Neural progenitor cell (in vitro differentiated cells): ENCODE measurements around the gene NETO2. TPM values are rescaled to one million over a fixed set of nuclear protein-coding genes. Genes with fewer than 3 reads are reported as not detected.
A peak's percentile ranks its signal among the peaks of the same experiment; 100 is the strongest.

Source experiments
- DNase-seq: peaks from one replicate; pipeline ENCODE4 v3.0.0-alpha.2; 2016; ENCODE audit warnings: low spot score
- H2AFZ ChIP-seq: fragments of 200-600 bp; sonication (generic); replicated peaks from 2 replicates; pipeline ENCODE4 v1.6.1; 2016; ENCODE audit warnings: antibody characterized with exemption
- H3F3A ChIP-seq: fragments of 200-600 bp; sonication (generic); 2 replicates; pipeline ENCODE4 v1.6.1; 2016; ENCODE audit warnings: antibody characterized with exemption, low read depth
- H3K27ac ChIP-seq: fragments of 200-600 bp; sonication (generic); 2 replicates; pipeline ENCODE4 v1.5.1; 2016; ENCODE audit warnings: mild to moderate bottlenecking
- H3K27me3 ChIP-seq: fragments of 200-600 bp; sonication (generic); 2 replicates; pipeline ENCODE4 v1.6.1; 2016; ENCODE audit warnings: mild to moderate bottlenecking, moderate library complexity
- H3K36me3 ChIP-seq: fragments of 200-600 bp; sonication (generic); 2 replicates; pipeline ENCODE4 v1.5.1; 2016
- H3K4me1 ChIP-seq: fragments of 200-600 bp; sonication (generic); 2 replicates; pipeline ENCODE4 v1.6.1; 2016; ENCODE audit warnings: mixed run types
- H3K4me2 ChIP-seq: fragments of 200-600 bp; sonication (generic); 2 replicates; pipeline ENCODE4 v1.6.1; 2016
- H3K4me3 ChIP-seq: fragments of 200-600 bp; sonication (generic); 2 replicates; pipeline ENCODE4 v1.5.1; 2016
- H3K79me2 ChIP-seq: fragments of 200-600 bp; sonication (generic); 2 replicates; pipeline ENCODE4 v1.6.1; 2016; ENCODE audit warnings: low read depth
- H3K9ac ChIP-seq: fragments of 200-600 bp; sonication (generic); 2 replicates; pipeline ENCODE4 v1.6.1; 2016
- H3K9me3 ChIP-seq: fragments of 200-600 bp; sonication (generic); 2 replicates; pipeline ENCODE4 v1.5.1; 2016; ENCODE audit warnings: low read depth
- H4K20me1 ChIP-seq: fragments of 200-600 bp; sonication (generic); 2 replicates; pipeline ENCODE4 v1.6.1; 2016; ENCODE audit warnings: low read depth
- H3K27ac Mint-ChIP-seq: 3 replicates; pipeline ENCODE4 v1.8.0; 2021; ENCODE audit warnings: mixed read lengths
- H3K27me3 Mint-ChIP-seq: 2 replicates; pipeline ENCODE4 v1.8.0; 2022; ENCODE audit warnings: low read depth, mild to moderate bottlenecking, inconsistent platforms, moderate library complexity, mixed read lengths; ENCODE audit not compliant: insufficient read depth
- H3K36me3 Mint-ChIP-seq: 3 replicates; pipeline ENCODE4 v1.8.0; 2021; ENCODE audit warnings: mixed read lengths
- H3K4me1 Mint-ChIP-seq: 3 replicates; pipeline ENCODE4 v1.8.0; 2021; ENCODE audit warnings: mixed read lengths
- H3K4me3 Mint-ChIP-seq: 3 replicates; pipeline ENCODE4 v1.8.0; 2021; ENCODE audit warnings: mild to moderate bottlenecking, moderate library complexity, mixed read lengths
- H3K9me3 Mint-ChIP-seq: 3 replicates; pipeline ENCODE4 v1.8.0; 2020; ENCODE audit warnings: mixed read lengths
- CTCF ChIP-seq: fragments of 200-600 bp; sonication (generic); IDR thresholded peaks from 2 replicates; pipeline ENCODE4 v1.5.1; 2017; ENCODE audit warnings: antibody characterized with exemption, mild to moderate bottlenecking
- EZH2 ChIP-seq: fragments of 200-600 bp; sonication (generic); IDR thresholded peaks from 2 replicates; pipeline ENCODE4 v1.6.1; 2017; ENCODE audit warnings: antibody characterized with exemption, mild to moderate bottlenecking, moderate library complexity
- EZH2phosphoT487 ChIP-seq: fragments of 200-600 bp; sonication (generic); IDR thresholded peaks from 2 replicates; pipeline ENCODE4 v1.6.1; 2017; ENCODE audit warnings: antibody characterized with exemption
- total RNA-seq: library from RNA; depleted of rRNA; stranded (reverse); fragments of >200 nt; gene quantifications from 2 replicates; pipeline ENCODE4 v1.2.3, GENCODE V29; 2015; ENCODE audit warnings: low replicate concordance

The NETO2 gene
- total RNA-seq, 1 donor from 2014 or later: 32.0 TPM

GRCh38 chr16:47144559-47144877 is 773 bp upstream of the NETO2 start:
- peaks cover 14% of the 10 kb centered on the region for H3K4me1 Mint-ChIP-seq
- peak overlapping the region; percentile 46 for H3K4me3 ChIP-seq
- no peaks in the 10 kb centered on the region for H3K27me3 Mint-ChIP-seq
- no peak overlapping the region for H3K27ac ChIP-seq
- peaks cover 38% of the 10 kb centered on the region for H3K27me3 ChIP-seq
- peaks cover 31% of the 10 kb centered on the region for H3K79me2 ChIP-seq
- H4K20me1 ChIP-seq: no peaks in the 10 kb centered on the region
- H3K9ac ChIP-seq: no peak overlapping the region
- no peaks in the 10 kb centered on the region for H3K9me3 Mint-ChIP-seq
- H2AFZ ChIP-seq: peak overlapping the region; percentile 81
- H3K4me2 ChIP-seq: peak overlapping the region; percentile 77
- peaks cover 14% of the 10 kb centered on the region for H3F3A ChIP-seq
- peaks cover 4% of the 10 kb centered on the region for H3K36me3 Mint-ChIP-seq
- peaks cover 8% of the 10 kb centered on the region for H3K4me1 ChIP-seq
- H3K9me3 ChIP-seq: no peaks in the 10 kb centered on the region
- TF ChIP-seq EZH2 (peak; percentile 52), EZH2phosphoT487 (no peak), CTCF (no peak)
- peak overlapping the region; percentile 86 for H3K4me3 Mint-ChIP-seq
- DNase-seq: no peak
- H3K36me3 ChIP-seq: no peaks in the 10 kb centered on the region
- no peak overlapping the region for H3K27ac Mint-ChIP-seq

GRCh38 chr16:47142821-47143676 is 696 bp downstream of the NETO2 start:
- H3K9ac ChIP-seq: peak overlapping the region; percentile 65
- H3K4me2 ChIP-seq: peak overlapping the region; percentile 93
- Mint-ChIP-seq H3K27ac (peak overlapping the region; percentile 90), H3K27me3 (no peaks in the 10 kb centered on the region), H3K9me3 (no peaks in the 10 kb centered on the region), H3K4me1 (peaks cover 28% of the 10 kb centered on the region), H3K36me3 (peaks cover 12% of the 10 kb centered on the region), H3K4me3 (peak overlapping the region; percentile 93)
- no peaks in the 10 kb centered on the region for H3K9me3 ChIP-seq
- TF ChIP-seq CTCF (peak; percentile 76), EZH2phosphoT487 (no peak), EZH2 (peak; percentile 9)
- no peaks in the 10 kb centered on the region for H4K20me1 ChIP-seq
- H3K4me3 ChIP-seq: peak overlapping the region; percentile 90
- no peaks in the 10 kb centered on the region for H3K36me3 ChIP-seq
- H3K4me1 ChIP-seq: peaks cover 8% of the 10 kb centered on the region
- peaks cover 14% of the 10 kb centered on the region for H3F3A ChIP-seq
- peak overlapping the region; percentile 98 for H2AFZ ChIP-seq
- H3K27me3 ChIP-seq: peaks cover 38% of the 10 kb centered on the region
- peak; percentile 89 for DNase-seq
- H3K79me2 ChIP-seq: peaks cover 44% of the 10 kb centered on the region
- H3K27ac ChIP-seq: no peak overlapping the region

- Histone ChIP-seq H3K4me2 (peak overlapping the region; percentile 93), H3K79me2 (peaks cover 49% of the 10 kb centered on the region), H3F3A (peaks cover 14% of the 10 kb centered on the region), H3K27ac (no peak overlapping the region), H3K4me1 (peaks cover 8% of the 10 kb centered on the region), H3K9ac (peak overlapping the region; percentile 9), H3K36me3 (no peaks in the 10 kb centered on the region), H4K20me1 (no peaks in the 10 kb centered on the region), H2AFZ (peak overlapping the region; percentile 98), H3K27me3 (peaks cover 38% of the 10 kb centered on the region), H3K9me3 (no peaks in the 10 kb centered on the region), H3K4me3 (peak overlapping the region; percentile 90)
- Mint-ChIP-seq H3K27ac (peak overlapping the region; percentile 90), H3K27me3 (no peaks in the 10 kb centered on the region), H3K9me3 (no peaks in the 10 kb centered on the region), H3K4me3 (peak overlapping the region; percentile 93), H3K36me3 (peaks cover 12% of the 10 kb centered on the region), H3K4me1 (peaks cover 28% of the 10 kb centered on the region)
- TF ChIP-seq EZH2phosphoT487 (no peak), CTCF (no peak), EZH2 (no peak)
- peak; percentile 10 for DNase-seq
Observed at GRCh38 chr16:47142486-47142820, 1.3 kb downstream of the NETO2 start.
